Endothelial cell of umbilical vein (primary cell): ENCODE data around the gene FADS2. TPM values are rescaled to one million over a fixed set of nuclear protein-coding genes. Genes with fewer than 3 reads are reported as not detected.

ENCODE experiments used
- BruUV-seq: library from RNA; stranded (reverse); fragments of 400-500 nt; replicated peaks from 2 replicates; lab custom pipeline; 2021; lab: Mats Ljungman, UMichigan
- CTCF ChIA-PET: fragments of 300-600, 350-600 bp; sonication (Branson Sonifier 250); formaldehyde crosslinking; loops from one replicate; lab custom pipeline; 2021; ENCODE audit warnings: antibody characterized with exemption, inconsistent platforms; lab: Charles Lee
- POLR2A ChIA-PET: fragments of 300-600, 350-600 bp; sonication (Branson Sonifier 250); formaldehyde crosslinking; loops from one replicate; lab custom pipeline; 2021; ENCODE audit warnings: antibody characterized with exemption, inconsistent platforms; lab: Charles Lee
- DNase-seq: peaks from one replicate; pipeline ENCODE4 v3.0.0-alpha.2; 2011; ENCODE audit warnings: low read depth, low spot score
- FAIRE-seq: peaks from 2 replicates; lab custom pipeline; 2011; peaks lifted over from hg19 to GRCh38; lab: Jason Lieb, UNC
- H2AFZ ChIP-seq: 2 replicates; pipeline ENCODE4 v1.6.0; 2012; ENCODE audit warnings: low read depth, low read length, control low read depth, inconsistent platforms
- H3K27ac ChIP-seq: 2 replicates; pipeline ENCODE4 v1.5.1; 2011; ENCODE audit warnings: low read depth, mild to moderate bottlenecking, control low read depth, low read length, moderate library complexity; ENCODE audit not compliant: insufficient read depth
- H3K27me3 ChIP-seq, 2 experiments: 2 replicates each; pipeline versions ENCODE4 v1.6.0 to v1.6.1; 2011; ENCODE audit warnings: low read length in 2 of 2, mixed read lengths in 1 of 2; ENCODE audit not compliant: control insufficient read depth in 2 of 2, insufficient read depth in 2 of 2
- H3K36me3 ChIP-seq, 2 experiments: 2 replicates in 1 of 2; 3 replicates in 1 of 2; pipeline ENCODE4 v1.5.1; 2011; ENCODE audit warnings: low read length in 2 of 2, mild to moderate bottlenecking in 1 of 2, moderate library complexity in 1 of 2; ENCODE audit not compliant: control insufficient read depth in 2 of 2, insufficient read depth in 2 of 2; ENCODE audit errors: extremely low read depth in 1 of 2
- H3K4me1 ChIP-seq: 3 replicates; pipeline ENCODE4 v1.5.1; 2011; ENCODE audit warnings: mild to moderate bottlenecking, low read length; ENCODE audit not compliant: control insufficient read depth, insufficient read depth; ENCODE audit errors: extremely low read depth
- H3K4me2 ChIP-seq: 2 replicates; pipeline ENCODE4 v1.6.1; 2011; ENCODE audit warnings: low read length, control low read depth, mixed read lengths; ENCODE audit not compliant: insufficient read depth
- H3K4me3 ChIP-seq, 3 experiments: fragments of 200-600 bp in 1 of 3; sonication (generic), shearing (Covaris generic) in 1 of 3; replicated peaks in 1 of 3; 2 replicates each; pipeline ENCODE4 v1.5.1; 2011 to 2016; ENCODE audit warnings: control low read depth in 3 of 3, low read length in 3 of 3, mild to moderate bottlenecking in 2 of 3, inconsistent platforms in 1 of 3, low read depth in 1 of 3, moderate library complexity in 1 of 3; ENCODE audit not compliant: insufficient read depth in 1 of 3
- H3K79me2 ChIP-seq: 2 replicates; pipeline ENCODE4 v1.6.0; 2012; ENCODE audit warnings: low read length, inconsistent platforms; ENCODE audit not compliant: control insufficient read depth, insufficient read depth
- H3K9ac ChIP-seq: replicated peaks from 2 replicates; pipeline ENCODE3; 2011; ENCODE audit warnings: low read length, control low read depth; ENCODE audit not compliant: insufficient read depth; ENCODE audit errors: extremely low read depth
- H3K9me1 ChIP-seq: replicated peaks from 3 replicates; pipeline ENCODE4 v1.6.0; 2011; ENCODE audit warnings: mild to moderate bottlenecking, low read length; ENCODE audit not compliant: control insufficient read depth, insufficient read depth; ENCODE audit errors: extremely low read depth
- H3K9me3 ChIP-seq: replicated peaks from 2 replicates; pipeline ENCODE4 v1.5.1; 2012; ENCODE audit warnings: low read length, inconsistent platforms; ENCODE audit not compliant: control insufficient read depth, insufficient read depth
- H4K20me1 ChIP-seq: replicated peaks from 2 replicates; pipeline ENCODE3; 2011; ENCODE audit warnings: mild to moderate bottlenecking, low read length; ENCODE audit not compliant: control insufficient read depth, insufficient read depth; ENCODE audit errors: extremely low read depth
- EZH2 ChIP-seq: IDR thresholded peaks from 2 replicates; pipeline ENCODE4 v1.6.1; 2012; ENCODE audit warnings: borderline replicate concordance, low read depth, mild to moderate bottlenecking, moderate library complexity, low read length, inconsistent platforms; ENCODE audit not compliant: severe bottlenecking
- FOS ChIP-seq: IDR thresholded peaks from 2 replicates; pipeline ENCODE4 v1.6.1; 2011; ENCODE audit warnings: mild to moderate bottlenecking, low read length, moderate library complexity, borderline replicate concordance; ENCODE audit not compliant: insufficient read depth
- GATA2 ChIP-seq: IDR thresholded peaks from 2 replicates; pipeline ENCODE4 v1.7.0; 2011; ENCODE audit warnings: low read depth, mild to moderate bottlenecking, moderate library complexity, mixed read lengths, low read length; ENCODE audit not compliant: insufficient read length, insufficient read depth
- JUN ChIP-seq: IDR thresholded peaks from 2 replicates; pipeline ENCODE4 v1.6.1; 2011; ENCODE audit warnings: borderline replicate concordance, low read depth; ENCODE audit not compliant: insufficient read length, insufficient read depth
- MYC ChIP-seq: IDR thresholded peaks from one replicate; pipeline ENCODE4 v1.6.1; 2011; ENCODE audit warnings: mild to moderate bottlenecking, low read depth, low read length
- POLR2A ChIP-seq: IDR thresholded peaks from 2 replicates; pipeline ENCODE4 v1.6.1; 2012; ENCODE audit warnings: low read depth, mild to moderate bottlenecking, control low read depth, low read length
- POLR2AphosphoS5 ChIP-seq: IDR thresholded peaks from 2 replicates; pipeline ENCODE4 v1.6.1; 2012; ENCODE audit warnings: low read depth, mild to moderate bottlenecking, control low read depth, low read length, moderate library complexity; ENCODE audit not compliant: insufficient read depth
- dilution Hi-C: fragments of 300-500 bp; cut with MboI; formaldehyde crosslinking; loops from one replicate; pipeline ENCODE4 v1.15.0; 2019; ENCODE audit warnings: low sequenced_read_pairs; ENCODE audit not compliant: extremely low pct_ligation_motif_present
- intact Hi-C: fragments of 100-400 bp; cut with micrococcal nuclease; formaldehyde crosslinking; loops from one replicate; pipeline ENCODE4 v1.10.0; 2022
- polyA plus RNA-seq, 4 experiments: library from polyadenylated mRNA; depleted of rRNA in 3 of 4; stranded (reverse) in 3 of 4; unstranded in 1 of 4; fragments of >200 nt; gene quantifications; 2 replicates each; pipeline versions ENCODE4 v1.2.1 to v1.2.3, GENCODE V29; 2011 to 2012; ENCODE audit warnings: missing spikeins in 1 of 4
- total RNA-seq: library from RNA; stranded (reverse); gene quantifications from 2 replicates; pipeline ENCODE4 v1.2.3, GENCODE V29; 2021
- TF ChIP-seq, protein P1 (sequence below): IDR thresholded peaks from 2 replicates; pipeline ENCODE4 v1.6.1; 2011; ENCODE audit not compliant: insufficient read depth, insufficient read length
- TF ChIP-seq, protein P2 (sequence below), 2 donors: IDR thresholded peaks; 1 replicate in 1 of 2; 2 replicates in 1 of 2; pipeline ENCODE4 v1.5.1; 2011; ENCODE audit warnings: low read length in 2 of 2, mild to moderate bottlenecking in 2 of 2, moderate library complexity in 2 of 2, control low read depth in 1 of 2, inconsistent platforms in 1 of 2, low read depth in 1 of 2; ENCODE audit not compliant: insufficient read depth in 1 of 2; ENCODE audit errors: extremely low read depth in 1 of 2

The FADS2 gene
- total and polyA plus RNA-seq, 2 donors (not counting 3 experiments of a cell fraction or from before 2014, with no cell fraction given): 668 to 898 TPM

DNA sequence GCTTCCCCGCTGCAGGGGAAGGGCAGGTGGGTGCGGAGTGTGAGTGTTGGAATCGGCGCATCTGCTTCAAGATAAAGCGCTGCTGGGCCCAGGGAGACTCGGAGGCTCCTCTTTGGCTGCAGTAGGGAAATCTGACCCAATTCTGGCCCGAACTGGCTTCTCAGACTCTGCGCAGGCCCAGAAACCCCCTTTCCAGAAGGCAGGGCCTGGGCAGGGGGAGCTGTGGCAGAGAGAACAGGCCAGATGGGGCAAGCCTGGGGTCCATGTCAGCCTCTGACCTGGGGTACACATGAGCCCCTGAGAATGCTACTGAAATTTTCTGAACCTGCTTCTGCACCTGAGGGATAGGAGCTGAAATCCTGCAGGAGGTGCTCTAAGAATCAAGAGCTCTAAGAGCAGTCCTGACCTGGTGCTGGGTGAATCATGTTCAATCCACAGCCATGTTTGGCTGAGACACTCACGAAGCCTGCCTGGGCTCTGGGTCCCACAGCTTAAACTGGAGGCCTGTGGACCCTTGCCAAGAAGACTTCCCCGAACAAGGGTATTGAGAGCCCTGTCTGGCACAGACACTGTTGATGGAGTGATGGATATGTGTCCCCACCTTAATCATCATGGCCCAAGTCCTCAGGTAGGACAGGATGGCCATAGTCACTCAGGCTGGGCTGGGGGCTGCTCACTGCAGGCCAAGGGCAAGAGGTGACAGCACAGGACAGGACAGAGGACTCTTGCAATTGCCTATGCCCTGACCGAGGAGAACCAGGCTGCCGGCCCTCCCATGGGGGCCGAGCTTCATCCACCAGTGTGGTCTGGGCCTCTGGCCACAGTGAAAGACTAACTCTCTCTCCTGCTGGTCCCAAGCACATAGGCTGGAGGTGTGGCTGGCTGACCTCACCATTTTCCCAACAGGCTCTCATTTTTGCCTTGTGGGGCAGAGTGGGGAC is 82.4 kb downstream of the FADS2 start:
- Histone ChIP-seq H3K27me3 (no peaks in the 10 kb centered on the region), H3K4me1 (no peaks in the 10 kb centered on the region), H3K9me1 (no peaks in the 10 kb centered on the region), H3K4me3 (no peak overlapping the region), H4K20me1 (no peaks in the 10 kb centered on the region), H3K4me2 (no peak overlapping the region), H3K9me3 (no peaks in the 10 kb centered on the region), H3K36me3 (no peaks in the 10 kb centered on the region), H3K79me2 (no peaks in the 10 kb centered on the region), H3K9ac (no peak overlapping the region), H3K27ac (no peak overlapping the region), H2AFZ (no peak overlapping the region)
- intact Hi-C loops: no loop called here
- FAIRE-seq (no peak), DNase-seq (no peak)
- TF ChIP-seq JUN (no peak), MYC (no peak), POLR2A (no peak)
- TF ChIP-seq, protein P1, sequence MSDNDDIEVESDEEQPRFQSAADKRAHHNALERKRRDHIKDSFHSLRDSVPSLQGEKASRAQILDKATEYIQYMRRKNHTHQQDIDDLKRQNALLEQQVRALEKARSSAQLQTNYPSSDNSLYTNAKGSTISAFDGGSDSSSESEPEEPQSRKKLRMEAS: no peak
- ChIA-PET POLR2A (no interaction called here), CTCF (interaction anchor here (0.7 to 16.0 kb wide), 7 partner anchors 12 to 198 kb away, joined by 3 to 416 read pairs (median 3); no protein-coding TSS in a partner anchor)
- dilution Hi-C loops: no loop called here
- no TSS peak for BruUV-seq

DNA sequence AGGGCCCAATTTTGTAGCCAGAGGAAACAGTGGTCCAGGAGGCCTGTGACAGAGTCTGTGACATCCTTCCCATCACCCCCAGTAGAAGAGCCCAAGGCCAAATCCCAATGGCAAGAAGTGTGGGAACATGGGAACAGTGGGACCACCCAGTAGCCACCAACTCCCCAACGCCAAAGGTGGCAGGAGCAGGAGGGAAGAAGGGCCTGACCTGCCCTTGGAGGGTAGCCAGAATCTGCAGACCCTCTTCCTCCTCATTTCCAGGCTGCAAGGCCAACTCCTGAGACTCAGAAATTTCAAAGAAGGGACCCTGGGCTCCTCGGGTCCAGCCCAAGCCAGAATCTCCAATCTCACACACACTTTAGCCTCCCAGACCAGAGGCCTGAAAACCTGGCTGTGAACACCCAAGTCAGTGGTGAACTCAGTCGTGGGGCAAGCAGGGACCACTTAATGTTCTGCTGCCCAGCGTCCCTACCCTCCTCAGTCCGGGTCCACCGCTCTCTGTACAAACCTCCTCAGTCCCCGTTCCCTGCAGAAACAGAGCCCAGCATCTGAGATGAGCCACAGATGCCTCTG is 83.1 kb downstream of the FADS2 start:
- Histone ChIP-seq H3K9ac (no peak overlapping the region), H4K20me1 (no peaks in the 10 kb centered on the region), H3K36me3 (no peaks in the 10 kb centered on the region), H3K4me2 (no peak overlapping the region), H3K27me3 (no peaks in the 10 kb centered on the region), H3K4me3 (no peak overlapping the region), H3K4me1 (no peaks in the 10 kb centered on the region), H3K79me2 (no peaks in the 10 kb centered on the region), H3K9me3 (no peaks in the 10 kb centered on the region), H3K9me1 (no peaks in the 10 kb centered on the region), H3K27ac (no peak overlapping the region), H2AFZ (no peak overlapping the region)
- no peak for DNase-seq
- no TSS peak for BruUV-seq
- dilution Hi-C loops (no loop called here), intact Hi-C loops (no loop called here)
- ChIA-PET CTCF (no interaction called here), POLR2A (no interaction called here)
- TF ChIP-seq, protein P2, sequence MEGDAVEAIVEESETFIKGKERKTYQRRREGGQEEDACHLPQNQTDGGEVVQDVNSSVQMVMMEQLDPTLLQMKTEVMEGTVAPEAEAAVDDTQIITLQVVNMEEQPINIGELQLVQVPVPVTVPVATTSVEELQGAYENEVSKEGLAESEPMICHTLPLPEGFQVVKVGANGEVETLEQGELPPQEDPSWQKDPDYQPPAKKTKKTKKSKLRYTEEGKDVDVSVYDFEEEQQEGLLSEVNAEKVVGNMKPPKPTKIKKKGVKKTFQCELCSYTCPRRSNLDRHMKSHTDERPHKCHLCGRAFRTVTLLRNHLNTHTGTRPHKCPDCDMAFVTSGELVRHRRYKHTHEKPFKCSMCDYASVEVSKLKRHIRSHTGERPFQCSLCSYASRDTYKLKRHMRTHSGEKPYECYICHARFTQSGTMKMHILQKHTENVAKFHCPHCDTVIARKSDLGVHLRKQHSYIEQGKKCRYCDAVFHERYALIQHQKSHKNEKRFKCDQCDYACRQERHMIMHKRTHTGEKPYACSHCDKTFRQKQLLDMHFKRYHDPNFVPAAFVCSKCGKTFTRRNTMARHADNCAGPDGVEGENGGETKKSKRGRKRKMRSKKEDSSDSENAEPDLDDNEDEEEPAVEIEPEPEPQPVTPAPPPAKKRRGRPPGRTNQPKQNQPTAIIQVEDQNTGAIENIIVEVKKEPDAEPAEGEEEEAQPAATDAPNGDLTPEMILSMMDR (IDR thresholded peaks at IDR 0.05; ENCODE audit: extremely low read depth in 1 of 2, insufficient read depth in 1 of 2, low read depth in 1 of 2, low read length in 2 of 2): no peak
- no peak for TF ChIP-seq GATA2
- no peak for TF ChIP-seq JUN
- no peak for TF ChIP-seq MYC
- TF ChIP-seq POLR2A: no peak
- no peak for TF ChIP-seq EZH2
- TF ChIP-seq POLR2AphosphoS5: no peak
- no peak for TF ChIP-seq FOS
- TF ChIP-seq, protein P1: no peak
- FAIRE-seq: no peak
